ENCODE results near the gene IL21R. TPM values are rescaled to one million over a fixed set of nuclear protein-coding genes. Genes with fewer than 3 reads are reported as not detected.
"Not testable (repeated sequence)": the region's sequence is repeated elsewhere in the genome, so short reads cannot be mapped to it uniquely, and the experiment has no call there.

Gene IL21R
- total RNA-seq, 2 experiments from 2014 or later, result 61.8 to 73.5 TPM

DNA sequence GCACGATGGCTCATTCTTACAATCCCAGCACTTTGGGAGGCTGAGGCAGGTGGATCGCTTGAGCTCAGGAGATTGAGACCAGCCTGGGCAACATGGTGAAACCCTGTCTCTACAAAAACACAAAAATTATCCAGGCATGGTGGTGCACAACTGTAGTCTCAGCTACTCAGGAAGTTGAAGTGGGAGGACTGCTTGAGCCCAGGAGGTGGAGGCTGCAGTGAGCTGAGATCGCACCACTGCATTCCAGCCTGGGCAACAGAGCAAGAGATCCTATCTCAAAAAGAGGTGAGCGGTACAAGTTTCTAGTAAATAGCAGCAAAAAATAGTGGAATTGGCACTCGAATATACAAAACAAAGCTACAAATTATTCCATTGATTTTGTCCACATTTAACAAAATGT is 31.2 kb downstream of the IL21R start:
- ChIA-PET CTCF (interaction anchor here (0.5 kb wide), 1 partner anchor 198 kb away, joined by 3 read pairs; no protein-coding TSS in a partner anchor), POLR2A (interaction anchor here (1.1 kb wide), 1 partner anchor 28 kb away, joined by 3 read pairs; no protein-coding TSS in a partner anchor)

DNA sequence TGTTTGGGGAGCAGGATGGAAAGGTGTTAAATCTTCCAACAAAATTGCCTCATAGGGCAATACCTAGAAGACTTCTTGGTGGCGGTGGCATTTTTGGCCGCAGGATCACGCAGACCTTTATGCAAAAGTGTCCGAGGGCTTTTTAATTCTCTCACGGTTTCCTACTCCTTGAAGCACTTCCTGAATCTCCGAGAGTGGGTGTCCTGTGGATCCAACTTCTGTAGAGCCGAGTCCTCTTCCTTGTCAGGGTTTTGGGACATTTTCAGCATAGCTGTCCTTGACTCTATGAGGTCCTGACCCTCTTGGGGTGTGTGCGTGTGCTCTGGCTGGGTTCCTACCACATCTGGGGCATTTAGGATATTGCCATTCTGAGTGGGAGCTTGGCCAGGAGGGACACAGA is 31.7 kb downstream of the IL21R start:
- intact Hi-C loops (cut with DNase I, micrococcal nuclease), result no loop called here
- ATAC-seq (no peak), DNase-seq (no peak)
- Mint-ChIP-seq H3K4me3 (no peak overlapping the region), H3K27ac (peak overlapping the region; percentile 51), H3K9me3 (ENCODE audit: low read depth) (no peaks in the 10 kb centered on the region), H3K36me3 (ENCODE audit: low read depth) (peaks cover 87% of the 10 kb centered on the region), H3K4me1 (peaks cover 38% of the 10 kb centered on the region), H3K27me3 (no peaks in the 10 kb centered on the region)
- CTCF ChIA-PET, result interaction anchor here (0.5 to 0.8 kb wide), 3 partner anchors 26 to 199 kb away, joined by 3 to 4 read pairs (median 4); no protein-coding TSS in a partner anchor
- POLR2A ChIA-PET, result no interaction called here

More for the DNA sequence above, 31.2 kb downstream of the IL21R start:
- H3K9me3 Mint-ChIP-seq (ENCODE audit: low read depth); H3K4me3 Mint-ChIP-seq; DNase-seq; intact Hi-C loops (cut with DNase I, micrococcal nuclease); ATAC-seq; H3K27me3 Mint-ChIP-seq: not testable (repeated sequence)
- peaks cover 42% of the 10 kb centered on the region for H3K4me1 Mint-ChIP-seq
- H3K27ac Mint-ChIP-seq, result peak overlapping the region; percentile 76
- H3K36me3 Mint-ChIP-seq (ENCODE audit: low read depth), result peaks cover 87% of the 10 kb centered on the region

DNA sequence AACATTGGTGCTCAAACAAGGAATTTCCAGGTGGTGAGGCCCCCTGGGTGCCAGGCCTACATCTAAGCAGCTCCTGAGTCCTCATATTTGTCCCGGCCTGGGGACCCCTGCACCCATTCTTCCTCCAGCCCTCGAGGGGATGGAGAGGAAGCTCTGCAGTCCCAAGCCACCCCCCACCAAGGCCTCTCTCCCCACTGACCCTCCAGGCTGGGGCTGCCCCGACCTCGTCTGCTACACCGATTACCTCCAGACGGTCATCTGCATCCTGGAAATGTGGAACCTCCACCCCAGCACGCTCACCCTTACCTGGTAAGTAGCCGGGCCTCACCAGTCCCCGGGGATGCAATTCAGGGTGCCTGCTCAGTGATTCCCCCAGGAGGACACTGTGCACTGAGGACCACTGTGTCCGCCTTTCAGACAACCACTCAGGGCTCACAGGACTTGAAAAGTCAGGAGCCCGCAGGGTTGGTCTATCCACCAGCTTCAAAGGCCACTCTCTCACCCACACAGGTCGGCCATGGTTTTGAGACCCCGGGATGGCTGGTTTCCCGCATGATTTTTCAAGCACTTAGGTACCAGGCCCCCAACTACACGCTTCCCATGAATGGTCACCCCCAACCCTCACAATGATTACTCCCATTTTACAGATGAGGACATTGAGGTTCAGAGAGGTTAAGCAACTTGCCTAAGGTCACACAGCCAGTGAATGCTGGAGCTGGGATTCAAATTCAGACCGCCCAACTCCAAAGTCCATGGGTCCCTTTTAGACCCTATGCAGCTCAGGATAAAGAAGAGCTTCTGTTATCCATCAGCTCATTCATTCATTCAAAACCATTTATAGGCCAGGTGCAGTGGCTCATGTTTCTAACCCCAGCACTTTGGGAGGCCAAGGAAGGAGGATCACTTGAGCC is 32.4 kb downstream of the IL21R start:
- no peaks in the 10 kb centered on the region for H3K27me3 Mint-ChIP-seq
- no peak overlapping the region for H3K4me3 Mint-ChIP-seq
- intact Hi-C loops (cut with DNase I, micrococcal nuclease), result no loop called here
- DNase-seq, result no peak
- POLR2A ChIA-PET, result interaction anchor here (0.6 kb wide), 1 partner anchor 63 kb away, joined by 3 read pairs; no protein-coding TSS in a partner anchor
- H3K9me3 Mint-ChIP-seq (ENCODE audit: low read depth), result no peaks in the 10 kb centered on the region
- H3K4me1 Mint-ChIP-seq, result peaks cover 35% of the 10 kb centered on the region
- H3K27ac Mint-ChIP-seq, result peak overlapping the region; percentile 65
- no peak for ATAC-seq
- CTCF ChIA-PET, result interaction anchor here (0.7 to 0.8 kb wide), 2 partner anchors 27 to 31 kb away, joined by 4 read pairs; no protein-coding TSS in a partner anchor
- H3K36me3 Mint-ChIP-seq (ENCODE audit: low read depth), result peaks cover 87% of the 10 kb centered on the region

DNA sequence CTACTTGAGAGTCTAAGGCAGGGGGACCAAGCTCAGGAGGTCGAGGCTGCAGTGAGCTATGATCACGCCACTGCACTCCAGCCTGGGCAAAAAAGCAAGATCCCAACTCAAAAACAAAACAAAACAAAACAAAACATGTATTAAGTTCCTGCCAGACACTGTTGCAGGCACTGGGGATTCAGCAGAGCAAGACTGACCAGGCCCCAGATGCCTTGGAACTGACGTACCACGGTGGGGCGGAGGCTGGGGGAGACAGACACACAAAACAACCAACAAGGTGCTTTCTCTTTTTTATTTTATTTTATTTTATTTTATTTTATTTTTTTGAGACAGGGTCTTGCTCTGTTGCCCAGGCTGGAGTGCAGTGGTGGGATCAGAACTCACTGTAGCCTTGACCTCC is 33.2 kb downstream of the IL21R start:
- not testable (repeated sequence) for DNase-seq

DNA sequence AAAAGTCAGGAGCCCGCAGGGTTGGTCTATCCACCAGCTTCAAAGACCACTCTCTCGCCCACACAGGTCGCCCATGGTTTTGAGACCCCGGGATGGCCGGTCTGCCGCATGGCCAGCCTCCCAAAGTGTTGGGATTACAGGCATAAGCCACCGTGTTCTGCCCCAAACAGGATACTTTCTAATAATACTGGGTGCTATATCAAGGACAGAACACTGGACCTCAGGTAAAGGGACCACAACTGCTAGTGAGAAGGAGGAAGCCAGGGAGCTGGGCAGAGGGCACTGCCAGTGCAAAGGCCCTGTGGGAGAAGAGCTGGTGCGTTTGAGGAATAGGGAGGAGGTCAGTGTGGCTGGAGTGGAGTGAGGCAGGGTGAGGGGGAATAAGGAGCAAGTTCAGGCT is 34.1 kb downstream of the IL21R start:
- Mint-ChIP-seq H3K4me3 (no peak overlapping the region), H3K27me3 (no peaks in the 10 kb centered on the region), H3K36me3 (ENCODE audit: low read depth) (peaks cover 87% of the 10 kb centered on the region), H3K27ac (no peak overlapping the region), H3K9me3 (ENCODE audit: low read depth) (no peaks in the 10 kb centered on the region), H3K4me1 (peaks cover 20% of the 10 kb centered on the region)
- POLR2A ChIA-PET, result no interaction called here
- CTCF ChIA-PET, result interaction anchor here (0.8 kb wide), 1 partner anchor 50 kb away, joined by 3 read pairs; no protein-coding TSS in a partner anchor
- ATAC-seq (no peak), DNase-seq (no peak)
- intact Hi-C loops (cut with DNase I, micrococcal nuclease), result no loop called here

More for the DNA sequence above, 33.2 kb downstream of the IL21R start:
- intact Hi-C loops (cut with DNase I, micrococcal nuclease); H3K27me3 Mint-ChIP-seq; H3K27ac Mint-ChIP-seq; H3K4me3 Mint-ChIP-seq; CTCF ChIA-PET; H3K9me3 Mint-ChIP-seq (ENCODE audit: low read depth); ATAC-seq: not testable (repeated sequence)
- Mint-ChIP-seq H3K4me1 (peaks cover 29% of the 10 kb centered on the region), H3K36me3 (ENCODE audit: low read depth) (peaks cover 88% of the 10 kb centered on the region)
- POLR2A ChIA-PET, result interaction anchor here (0.6 kb wide), 1 partner anchor 62 kb away, joined by 3 read pairs; no protein-coding TSS in a partner anchor

DNA sequence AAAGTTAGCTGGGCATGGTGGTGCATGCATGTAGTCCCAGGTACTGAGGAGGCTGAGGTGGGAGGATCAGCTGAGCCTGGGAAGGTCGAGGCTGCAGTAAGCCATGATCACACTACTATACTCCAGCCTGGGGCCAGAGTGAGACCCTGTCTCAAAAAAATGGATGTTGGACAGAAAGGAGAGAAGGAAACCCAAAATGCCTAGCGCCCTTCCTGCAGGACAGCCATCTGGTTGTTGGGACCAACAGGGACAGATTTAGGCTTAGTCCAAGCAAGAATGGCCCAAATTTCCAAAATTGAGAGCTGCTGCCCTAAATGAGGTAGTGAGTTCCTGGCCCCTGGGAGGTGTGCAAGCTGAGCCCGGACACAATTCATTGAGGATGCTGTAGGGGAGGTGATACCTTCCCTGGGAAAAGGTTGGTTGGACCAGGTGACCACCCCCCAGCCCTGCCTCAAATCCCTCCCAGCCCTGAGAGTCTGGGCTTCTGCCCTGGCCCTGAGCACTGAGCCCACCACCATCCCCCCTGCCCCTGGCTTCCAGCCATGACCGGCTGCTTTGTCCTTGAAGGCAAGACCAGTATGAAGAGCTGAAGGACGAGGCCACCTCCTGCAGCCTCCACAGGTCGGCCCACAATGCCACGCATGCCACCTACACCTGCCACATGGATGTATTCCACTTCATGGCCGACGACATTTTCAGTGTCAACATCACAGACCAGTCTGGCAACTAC is 35.1 kb downstream of the IL21R start:
- intact Hi-C loops (cut with DNase I, micrococcal nuclease), result no loop called here
- Mint-ChIP-seq H3K27me3 (no peaks in the 10 kb centered on the region), H3K36me3 (ENCODE audit: low read depth) (peaks cover 87% of the 10 kb centered on the region), H3K9me3 (ENCODE audit: low read depth) (no peaks in the 10 kb centered on the region), H3K4me3 (no peak overlapping the region), H3K27ac (no peak overlapping the region), H3K4me1 (peaks cover 12% of the 10 kb centered on the region)
- ATAC-seq (no peak), DNase-seq (peak; percentile 5)
- ChIA-PET CTCF (interaction anchor here (0.8 to 1.3 kb wide), 2 partner anchors 29 to 49 kb away, joined by 3 to 4 read pairs; no protein-coding TSS in a partner anchor), POLR2A (interaction anchor here (1.3 kb wide), 1 partner anchor 14 kb away, joined by 3 read pairs; no protein-coding TSS in a partner anchor)

DNA sequence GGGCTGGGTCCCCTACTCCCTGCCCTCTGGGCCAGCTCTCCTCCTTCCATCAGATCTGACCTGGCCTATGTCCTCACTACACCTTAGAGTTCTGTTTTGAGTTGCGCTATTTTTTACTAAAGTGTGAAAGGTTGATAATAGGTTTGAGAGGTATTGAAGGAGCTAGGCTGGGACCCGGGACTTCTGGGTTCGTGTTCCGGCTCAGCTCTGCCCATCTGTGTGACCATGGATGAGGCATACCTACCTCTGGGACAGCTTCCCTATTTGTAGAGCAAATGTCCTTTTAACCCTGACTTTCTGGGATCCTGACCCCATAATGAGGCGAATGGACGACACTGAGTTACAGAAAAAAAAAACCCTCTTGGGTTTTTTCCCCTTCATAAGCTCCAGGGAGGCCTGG is 36.0 kb downstream of the IL21R start:
- ATAC-seq (no peak), DNase-seq (no peak)
- Mint-ChIP-seq H3K4me1 (peaks cover 6% of the 10 kb centered on the region), H3K9me3 (ENCODE audit: low read depth) (peaks cover 2% of the 10 kb centered on the region), H3K27me3 (no peaks in the 10 kb centered on the region), H3K27ac (no peak overlapping the region), H3K4me3 (no peak overlapping the region), H3K36me3 (ENCODE audit: low read depth) (peaks cover 87% of the 10 kb centered on the region)
- CTCF ChIA-PET, result interaction anchor here (0.9 to 1.3 kb wide), 3 partner anchors 30 to 282 kb away, joined by 3 to 4 read pairs (median 4); no protein-coding TSS in a partner anchor
- intact Hi-C loops (cut with DNase I, micrococcal nuclease), result no loop called here
- POLR2A ChIA-PET, result interaction anchor here (1.3 kb wide), 1 partner anchor 13 kb away, joined by 3 read pairs; no protein-coding TSS in a partner anchor

DNA sequence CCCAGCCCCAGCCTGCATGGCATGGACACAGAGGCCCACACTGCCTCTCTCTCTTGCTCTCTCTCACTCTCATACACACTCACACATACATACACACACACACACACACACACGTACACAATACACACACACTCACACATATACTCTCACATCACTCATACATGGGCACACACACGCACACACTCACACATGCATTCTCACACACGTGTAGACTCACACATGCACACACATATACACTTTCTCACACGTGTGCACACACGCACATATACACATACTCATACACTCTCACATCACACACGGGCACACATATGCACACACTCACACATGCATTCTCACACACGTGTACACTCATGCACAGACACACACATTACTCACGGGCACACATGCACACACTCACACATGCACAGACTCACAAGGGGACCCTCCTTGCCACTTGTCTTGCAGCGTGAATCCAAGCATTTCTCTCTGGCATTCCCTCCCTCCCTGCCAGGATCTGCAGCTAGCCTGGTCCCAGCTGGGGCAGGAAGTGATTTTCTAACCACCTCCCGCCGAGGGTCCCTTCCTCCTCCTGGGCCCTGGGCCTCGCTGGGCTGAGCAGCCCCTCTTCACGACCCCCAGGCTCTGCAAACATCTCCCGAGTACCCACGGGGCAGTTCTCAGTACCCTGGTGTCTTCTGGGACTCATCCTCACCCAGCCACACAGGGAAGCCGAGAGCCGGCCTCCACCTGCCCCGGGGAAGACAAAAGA is 37.5 kb downstream of the IL21R start:
- POLR2A ChIA-PET, result interaction anchor here (0.6 kb wide), 1 partner anchor 49 kb away, joined by 3 read pairs; no protein-coding TSS in a partner anchor
- Mint-ChIP-seq H3K4me3 (no peak overlapping the region), H3K4me1 (peaks cover 11% of the 10 kb centered on the region), H3K36me3 (ENCODE audit: low read depth) (peaks cover 89% of the 10 kb centered on the region), H3K27ac (peak overlapping the region; percentile 8), H3K9me3 (ENCODE audit: low read depth) (peaks cover 2% of the 10 kb centered on the region), H3K27me3 (no peaks in the 10 kb centered on the region)
- peak; percentile 2 for DNase-seq
- intact Hi-C loops (cut with DNase I, micrococcal nuclease), result no loop called here
- no peak for ATAC-seq
- CTCF ChIA-PET, result interaction anchor here (0.7 kb wide), 1 partner anchor 725 kb away, joined by 3 read pairs; no protein-coding TSS in a partner anchor

DNA sequence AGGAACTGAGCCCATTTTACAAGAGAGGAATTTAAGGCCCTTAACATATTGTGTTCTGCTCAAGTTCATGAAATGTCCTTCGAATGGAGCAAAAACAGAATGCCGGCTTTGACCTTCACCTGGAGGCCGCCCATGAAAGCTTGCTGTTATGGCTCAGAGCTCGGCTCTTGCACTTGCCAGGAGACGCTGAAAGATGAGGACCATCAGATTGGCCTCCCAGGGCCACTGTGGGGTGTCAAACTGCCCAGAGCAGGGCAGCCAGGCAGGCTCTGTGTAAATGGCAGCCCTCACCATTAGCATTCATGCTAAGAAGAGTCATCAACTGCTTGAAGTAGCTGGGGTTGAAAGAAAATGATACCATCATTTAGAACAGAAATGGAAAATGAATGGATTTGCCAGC is 39.3 kb downstream of the IL21R start:
- ATAC-seq (no peak), DNase-seq (peak; percentile 2)
- ChIA-PET CTCF (interaction anchor here (0.7 kb wide), 1 partner anchor 35 kb away, joined by 4 read pairs; no protein-coding TSS in a partner anchor), POLR2A (no interaction called here)
- Mint-ChIP-seq H3K27ac (no peak overlapping the region), H3K36me3 (ENCODE audit: low read depth) (peaks cover 93% of the 10 kb centered on the region), H3K4me1 (peaks cover 26% of the 10 kb centered on the region), H3K4me3 (no peak overlapping the region), H3K27me3 (no peaks in the 10 kb centered on the region), H3K9me3 (ENCODE audit: low read depth) (peaks cover 2% of the 10 kb centered on the region)
- intact Hi-C loops (cut with DNase I, micrococcal nuclease), result no loop called here

DNA sequence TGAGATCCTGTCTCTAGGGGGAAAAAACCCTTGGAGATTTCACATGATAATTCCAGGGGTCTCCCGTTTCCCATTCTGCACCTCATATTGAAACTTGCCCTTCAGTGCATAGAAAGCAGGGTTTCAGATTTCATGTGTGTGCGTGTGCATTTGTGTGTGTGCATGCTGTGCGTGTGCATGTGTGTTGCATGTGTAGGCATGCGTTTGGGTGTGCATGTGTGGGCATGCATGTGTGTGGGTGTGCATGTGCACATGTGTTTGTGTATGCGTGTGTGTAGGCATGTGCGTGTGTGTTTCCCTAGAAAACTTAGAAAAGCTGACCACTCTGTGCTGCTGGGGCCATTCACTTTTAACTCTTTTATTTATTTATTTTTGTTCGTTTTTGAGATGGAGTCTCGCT is 40.0 kb downstream of the IL21R start:
- DNase-seq (no peak), ATAC-seq (no peak)
- no peak overlapping the region for H3K4me3 Mint-ChIP-seq
- H3K36me3 Mint-ChIP-seq (ENCODE audit: low read depth), result peaks cover 93% of the 10 kb centered on the region
- H3K27ac Mint-ChIP-seq, result no peak overlapping the region
- H3K9me3 Mint-ChIP-seq (ENCODE audit: low read depth), result peaks cover 2% of the 10 kb centered on the region
- intact Hi-C loops (cut with DNase I, micrococcal nuclease), result no loop called here
- no peaks in the 10 kb centered on the region for H3K27me3 Mint-ChIP-seq
- POLR2A ChIA-PET, result no interaction called here
- CTCF ChIA-PET, result interaction anchor here (0.7 kb wide), 1 partner anchor 36 kb away, joined by 4 read pairs; no protein-coding TSS in a partner anchor
- H3K4me1 Mint-ChIP-seq, result peaks cover 33% of the 10 kb centered on the region

Data from activated CD4-positive, alpha-beta T cell treated with anti-CD3 and anti-CD28 coated beads for 36 hours (primary cell).